NCI-H526 (cell line): ENCODE data around the gene TMEM272.
A peak's percentile ranks its signal among the peaks of the same experiment; 100 is the strongest.

Experiments
- DNase-seq, 2 experiments: peaks; one replicate each; lab custom pipeline; 2025; lab: John Stamatoyannopoulos, UW

TMEM272 gene

GRCh38 chr13:51804295-51805172, 40.4 kb downstream of the TMEM272 start:
- DNase-seq = peak in 1 of 2 experiments; percentile 23

- DNase-seq = peak; percentile 77 to 96
Observed at GRCh38 chr13:51803422-51804294, 41.3 kb downstream of the TMEM272 start, which contains the start of gene DHRS12. Gene DHRS12, minus strand, starts transcription at chr13:51804163. Its CDS starts 4,504 bp downstream, at chr13:51799659.

DNA sequence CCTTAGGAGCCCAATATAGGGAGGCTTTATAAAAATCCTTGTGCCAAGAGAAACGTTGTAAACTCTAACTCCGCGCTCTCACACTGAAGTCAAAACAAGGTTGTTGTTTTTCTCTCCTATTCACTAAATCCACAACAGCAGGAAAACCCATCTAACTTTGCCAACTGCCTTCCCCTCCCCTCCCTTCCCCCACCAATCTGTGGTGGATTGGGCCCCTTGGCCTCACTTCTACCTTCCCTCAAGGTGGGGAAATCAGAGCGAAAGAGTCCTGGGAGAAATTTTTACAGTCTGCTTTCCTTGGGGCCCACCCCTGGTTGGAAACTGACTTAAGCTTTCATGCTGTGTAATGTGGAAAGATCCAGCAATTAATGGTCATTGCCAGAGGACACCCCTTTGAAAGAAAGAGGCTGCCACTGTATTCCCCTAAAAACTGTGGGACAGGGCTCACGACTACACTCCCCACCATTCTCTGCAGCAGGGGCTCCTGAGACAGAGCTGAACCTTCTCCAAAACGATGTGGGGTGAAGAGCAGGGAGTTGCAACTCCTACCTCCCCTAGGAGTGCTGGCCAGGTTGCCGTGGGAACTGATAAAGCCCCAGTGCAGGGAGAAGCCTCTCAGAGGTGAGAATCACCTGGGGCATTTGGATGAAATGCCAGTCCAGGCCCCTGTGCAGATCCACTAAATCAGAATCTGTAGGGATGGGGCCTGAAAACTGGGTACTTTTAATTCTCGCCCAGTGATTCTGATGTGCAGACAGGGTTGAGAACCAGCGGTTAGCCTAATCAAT, 42.2 kb downstream of the TMEM272 start:
- peak in 1 of 2 experiments; percentile 46 for DNase-seq

GRCh38 chr13:51801631-51802099, 43.3 kb downstream of the TMEM272 start:
- no peak for DNase-seq

DNA sequence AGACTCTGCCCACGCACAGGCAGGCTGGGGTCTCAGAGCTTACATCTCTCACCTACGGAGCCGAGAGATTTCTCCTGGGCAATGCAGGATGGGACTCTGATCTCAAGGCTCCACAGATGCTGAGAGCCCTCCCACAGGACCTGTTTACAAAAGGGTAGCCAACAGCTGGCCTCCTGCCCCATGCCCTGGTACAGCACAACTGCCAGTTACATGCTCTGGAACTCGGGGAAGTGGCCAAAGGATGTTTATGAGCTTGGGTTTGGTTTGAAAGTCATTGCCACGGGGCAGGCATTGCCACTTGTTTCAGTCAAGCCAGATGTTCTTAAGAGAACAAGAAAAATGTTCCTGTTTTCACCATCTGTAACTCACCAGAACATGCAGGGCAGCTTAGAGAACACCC, 44.5 kb downstream of the TMEM272 start:
- DNase-seq = no peak

GRCh38 chr13:51799261-51799660, 45.7 kb downstream of the TMEM272 start:
- no peak for DNase-seq

GRCh38 chr13:51797664-51798488, 47.1 kb downstream of the TMEM272 start:
- DNase-seq = peak; percentile 89 to 93

- no peak for DNase-seq
Observed at GRCh38 chr13:51796546-51796945, 48.4 kb downstream of the TMEM272 start.

DNA sequence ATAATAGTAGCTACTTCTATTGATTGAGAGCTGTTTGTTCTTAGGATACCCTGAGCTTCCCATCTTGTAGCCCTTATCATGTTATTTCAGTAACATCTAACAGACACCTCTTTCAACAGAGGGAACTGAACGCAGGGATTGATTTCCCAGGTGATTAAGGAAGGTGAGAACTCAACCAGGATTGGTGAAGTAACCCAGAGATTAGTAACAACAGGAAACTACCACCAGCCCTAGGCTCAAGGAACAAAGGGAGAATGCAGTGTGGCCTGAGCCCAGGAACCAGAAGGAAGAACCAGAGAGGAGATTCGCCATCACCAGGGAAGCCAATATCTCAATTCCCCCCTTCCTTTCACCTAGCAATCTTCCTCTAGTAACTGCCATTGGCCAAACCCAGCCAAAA, 49.6 kb downstream of the TMEM272 start:
- DNase-seq = no peak

DNA sequence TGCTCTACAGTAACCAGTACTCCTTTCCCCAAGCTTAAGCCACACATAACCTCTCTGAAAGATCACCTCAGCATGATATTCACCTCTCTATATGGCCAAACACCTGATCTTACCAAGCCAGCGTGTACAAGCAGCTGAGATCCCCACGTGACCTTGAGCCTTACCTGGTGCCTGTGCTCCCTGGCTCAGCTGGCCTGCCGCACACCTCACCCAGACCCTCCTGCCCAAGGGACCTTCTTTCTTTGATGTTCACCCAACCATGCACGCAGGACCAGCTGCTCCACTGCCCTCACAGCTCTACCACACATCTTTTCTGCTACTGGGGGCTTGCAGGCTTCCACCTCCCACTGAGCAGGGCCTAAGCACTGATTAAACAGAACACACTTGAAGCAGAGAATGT, 50.0 kb downstream of the TMEM272 start:
- no peak for DNase-seq

DNA sequence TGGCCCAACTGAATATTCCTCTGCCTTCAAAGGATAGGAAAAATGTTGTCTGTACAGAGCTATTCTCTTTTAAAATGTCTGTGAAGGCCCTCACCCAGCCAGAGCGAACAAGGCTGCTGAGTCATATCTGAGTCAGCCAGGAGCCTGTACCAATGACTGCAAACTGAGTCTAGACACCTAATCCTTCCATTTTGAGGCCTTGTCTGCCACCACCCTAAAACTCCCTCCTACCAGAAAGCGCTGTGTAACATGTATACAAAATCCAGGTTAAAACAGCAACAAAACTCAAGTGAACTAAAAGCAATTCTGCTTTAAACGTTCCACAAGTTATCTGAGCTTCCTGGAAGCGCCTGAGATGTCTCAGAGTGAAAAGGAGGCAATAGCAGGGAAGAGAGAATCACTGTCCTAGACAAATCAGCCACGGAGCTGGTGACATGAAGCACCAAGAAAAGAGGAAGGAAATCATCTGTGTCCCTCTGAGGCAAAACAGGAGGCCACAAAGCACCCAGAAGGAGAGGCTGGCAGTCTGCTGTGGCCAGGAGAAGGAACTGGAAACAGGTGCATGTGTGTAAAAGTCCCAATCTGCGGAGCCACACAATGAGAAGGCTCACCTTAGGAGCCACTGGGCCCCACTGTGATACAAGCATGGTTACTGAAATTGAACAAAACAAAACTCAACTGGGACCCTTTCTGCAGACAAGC, 51.3 kb downstream of the TMEM272 start:
- no peak for DNase-seq

DNA sequence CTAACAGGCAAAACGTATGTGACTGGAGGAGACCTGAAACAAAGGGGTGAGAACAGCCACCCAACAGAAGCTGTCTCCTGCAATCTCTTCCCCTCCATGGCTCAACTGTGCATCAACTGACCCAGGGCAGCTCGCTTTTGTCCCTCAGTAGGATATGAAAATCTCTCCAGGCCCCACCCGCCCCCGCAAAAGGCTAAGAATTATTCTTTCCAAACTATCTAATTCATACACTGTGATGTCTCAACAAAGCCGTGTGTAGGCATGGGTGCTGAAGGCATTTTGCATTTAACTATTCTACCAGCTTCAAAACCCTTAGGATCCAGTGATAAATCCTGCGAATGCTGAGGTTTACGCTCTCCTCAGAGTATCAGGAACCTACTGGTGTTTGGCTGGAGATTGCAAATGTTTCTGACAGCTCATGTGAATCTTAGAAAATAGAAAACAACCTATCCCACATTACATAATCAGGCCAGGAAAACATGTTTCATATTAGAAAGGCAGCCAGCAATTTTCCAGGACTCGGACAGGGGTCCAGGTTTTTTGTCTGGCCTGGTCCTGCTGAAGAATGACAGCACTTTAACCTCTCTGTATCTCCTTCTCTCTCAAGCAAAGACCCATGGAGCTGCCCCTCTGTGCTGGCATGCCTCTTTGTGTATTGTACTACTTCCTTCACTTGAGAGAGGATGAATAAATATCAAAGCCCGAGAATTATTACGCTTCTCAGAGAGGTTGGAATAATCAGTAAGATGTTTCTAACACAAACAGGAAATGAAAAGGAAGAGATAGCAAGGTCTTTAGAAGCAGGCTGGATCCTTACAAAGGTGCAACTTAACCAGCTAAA, 58.3 kb downstream of the TMEM272 start:
- no peak for DNase-seq

GRCh38 chr13:51785712-51786424, 59.1 kb downstream of the TMEM272 start:
- peak; percentile 15 to 48 for DNase-seq

GRCh38 chr13:51784097-51784496, 60.9 kb downstream of the TMEM272 start:
- no peak for DNase-seq

DNA sequence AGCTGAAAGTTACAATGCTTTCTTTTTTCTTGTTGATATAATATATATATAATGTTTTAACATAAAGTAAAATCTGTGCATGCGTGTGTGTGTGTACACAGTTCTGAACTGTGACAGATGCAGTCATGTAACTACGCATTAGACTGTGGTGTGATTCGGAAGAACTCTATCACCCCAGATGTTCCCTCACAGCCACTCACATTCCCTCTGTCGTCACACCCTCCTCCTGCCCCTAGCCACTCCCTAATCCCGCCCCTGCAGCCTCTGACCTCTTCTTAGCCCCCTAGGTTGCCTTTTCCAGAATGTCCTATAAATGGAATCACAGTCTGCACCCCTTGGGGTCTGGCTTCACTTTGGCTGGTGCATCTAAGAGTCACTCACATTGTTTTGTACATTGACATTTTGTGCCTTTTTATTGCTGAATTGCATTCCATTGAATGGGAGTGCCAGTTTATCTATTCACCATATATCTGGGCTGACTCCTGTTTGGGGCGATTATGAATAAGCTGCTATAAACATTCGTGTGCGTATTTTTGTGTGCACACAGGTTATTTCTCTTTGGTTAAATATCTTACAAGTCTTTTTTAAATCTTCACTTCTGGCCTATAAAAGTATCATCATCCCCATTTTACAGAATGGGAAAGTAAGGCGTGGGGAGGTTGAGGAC, 61.4 kb downstream of the TMEM272 start:
- no peak for DNase-seq

DNA sequence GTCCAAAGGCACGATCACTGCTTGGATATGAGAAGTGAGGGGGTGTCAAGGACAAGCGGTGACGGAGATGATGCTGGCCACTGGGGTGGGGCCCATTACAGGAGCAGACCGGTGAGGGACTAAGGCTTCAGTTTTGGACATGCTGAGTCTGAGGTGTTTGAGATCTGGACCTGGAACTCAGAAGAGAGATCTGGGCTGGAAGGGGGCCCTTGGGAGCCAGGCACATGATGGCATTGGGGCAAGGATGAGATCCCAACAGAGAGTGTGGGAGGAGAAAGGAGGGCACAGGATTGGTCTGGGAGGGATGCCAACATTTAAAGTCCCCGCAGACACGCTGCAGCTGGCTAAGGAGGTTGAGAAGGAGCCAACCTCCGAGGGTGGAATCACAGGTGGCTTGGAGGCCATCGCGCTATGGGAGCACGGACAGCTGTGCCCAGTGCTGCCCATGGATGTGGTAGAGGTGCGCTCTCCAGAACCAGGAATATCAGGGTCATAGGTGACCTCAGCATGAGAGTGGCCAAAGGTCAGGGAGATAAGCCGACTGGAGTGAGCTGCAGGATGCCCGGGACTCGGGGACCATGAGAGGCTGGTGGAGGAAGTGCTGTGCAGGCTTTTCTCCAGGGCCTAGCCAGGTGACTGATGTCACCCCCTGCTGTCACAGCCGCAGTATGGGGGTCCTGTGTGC, 62.8 kb downstream of the TMEM272 start:
- DNase-seq = no peak

GRCh38 chr13:51781246-51782022, 63.5 kb downstream of the TMEM272 start:
- DNase-seq = peak; percentile 33 to 74
